HepG2 (cell line): ENCODE results near the gene CALD1. TPM values are rescaled to one million over a fixed set of nuclear protein-coding genes. Genes with fewer than 3 reads are reported as not detected.

Experiments used
- ATAC-seq: fragments of 200-7000 bp; cut with Tn5 transposase; 3 replicates; pipeline ENCODE4 v1.9.1; 2020; ENCODE audit warnings: mild to moderate bottlenecking, moderate library complexity
- BruUV-seq: library from RNA; stranded (reverse); fragments of 400-500 nt; replicated peaks from 2 replicates; lab custom pipeline; 2021; lab: Mats Ljungman, UMichigan
- CTCF ChIA-PET: fragments of 300-600 bp; formaldehyde crosslinking; extraction: SDS; loops from one replicate; lab custom pipeline; 2021; ENCODE audit warnings: low total read pairs, inconsistent platforms, low intra/inter-chr PET ratio; lab: Yijun Ruan, JAX
- POLR2A ChIA-PET: fragments of 350-600 bp; sonication (Branson Sonifier 250); formaldehyde crosslinking; loops from one replicate; lab custom pipeline; 2020; ENCODE audit warnings: antibody characterized with exemption, inconsistent platforms; lab: Yijun Ruan, JAX
- DNase-seq: peaks from one replicate; pipeline ENCODE4 v3.0.0-alpha.2; 2015; ENCODE audit warnings: low spot score
- FAIRE-seq: peaks from 3 replicates; lab custom pipeline; 2011; peaks lifted over from hg19 to GRCh38; lab: Jason Lieb, UNC
- H2AFZ ChIP-seq: one replicate; pipeline ENCODE4 v1.6.1; 2011; ENCODE audit warnings: low read length, inconsistent platforms
- H3K27ac ChIP-seq: fragments of 300-600 bp; 3 replicates; pipeline ENCODE4 v1.8.0; 2011; ENCODE audit warnings: mixed run types, mild to moderate bottlenecking, mixed read lengths, low read length, inconsistent platforms; ENCODE audit not compliant: insufficient read depth; ENCODE audit errors: extremely low read length
- H3K27me3 ChIP-seq, 2 experiments: fragments of 200-600 bp in 1 of 2; 2 replicates in 1 of 2; 3 replicates in 1 of 2; pipeline versions ENCODE4 v1.6.0 to v1.8.0; 2011; ENCODE audit warnings: low read length in 2 of 2, mild to moderate bottlenecking in 2 of 2, moderate library complexity in 2 of 2, inconsistent platforms in 1 of 2; ENCODE audit not compliant: insufficient read depth in 2 of 2, control insufficient read depth in 1 of 2
- H3K36me3 ChIP-seq, 2 experiments: fragments of 200-600 bp in 1 of 2; replicated peaks in 1 of 2; 2 replicates in 1 of 2; 3 replicates in 1 of 2; pipeline versions ENCODE4 v1.5.1 to v1.8.0; 2011; ENCODE audit warnings: low read length in 2 of 2, inconsistent platforms in 1 of 2; ENCODE audit not compliant: insufficient read depth in 2 of 2, control insufficient read depth in 1 of 2
- H3K4me1 ChIP-seq: 2 replicates; pipeline ENCODE4 v1.5.1; 2012; ENCODE audit warnings: low read length, inconsistent platforms; ENCODE audit not compliant: insufficient read depth
- H3K4me2 ChIP-seq: 2 replicates; pipeline ENCODE4 v1.6.0; 2011; ENCODE audit warnings: low read depth, low read length, inconsistent platforms
- H3K4me3 ChIP-seq, 3 experiments: fragments of 200-600 bp in 1 of 3; sonication (generic), shearing (Covaris generic) in 1 of 3; replicated peaks in 1 of 3; 2 replicates each; pipeline ENCODE4 v1.5.1; 2011 to 2016; ENCODE audit warnings: low read length in 3 of 3, inconsistent platforms in 2 of 3, low read depth in 2 of 3, mild to moderate bottlenecking in 2 of 3, control low read depth in 1 of 3, mixed read lengths in 1 of 3; ENCODE audit not compliant: insufficient read depth in 1 of 3
- H3K79me2 ChIP-seq: one replicate; pipeline ENCODE4 v1.6.1; 2011; ENCODE audit warnings: low read length, inconsistent platforms; ENCODE audit not compliant: insufficient read depth
- H3K9ac ChIP-seq: 2 replicates; pipeline ENCODE4 v1.6.0; 2011; ENCODE audit warnings: mild to moderate bottlenecking, low read depth, low read length, inconsistent platforms; ENCODE audit not compliant: insufficient read depth
- H3K9me3 ChIP-seq: 2 replicates; pipeline ENCODE4 v1.5.1; 2012; ENCODE audit warnings: mild to moderate bottlenecking, low read length
- H4K20me1 ChIP-seq: 2 replicates; pipeline ENCODE4 v1.6.0; 2011; ENCODE audit warnings: inconsistent platforms, mild to moderate bottlenecking, low read length, moderate library complexity; ENCODE audit not compliant: insufficient read depth
- DNMT1 ChIP-seq: sonication (generic); formaldehyde crosslinking; IDR thresholded peaks from 2 replicates; pipeline ENCODE4 v1.5.1; 2020; ENCODE audit warnings: mild to moderate bottlenecking, missing genetic modification reagents
- DNMT3B ChIP-seq: conservative IDR thresholded peaks from 2 replicates; pipeline ENCODE4 v1.6.1; 2016; ENCODE audit warnings: missing biosample characterization, control low read depth
- GTF2F1 ChIP-seq: fragments of 150-350 bp; IDR thresholded peaks from 2 replicates; pipeline ENCODE4 v1.6.1; 2014; ENCODE audit warnings: low read length
- HHEX ChIP-seq: IDR thresholded peaks from 2 replicates; pipeline ENCODE4 v1.6.1; 2016; ENCODE audit warnings: control low read depth
- JUNB ChIP-seq: sonication (generic); formaldehyde crosslinking; IDR thresholded peaks from 2 replicates; pipeline ENCODE4 v1.8.0; 2022; ENCODE audit warnings: missing genetic modification reagents, mild to moderate bottlenecking, borderline replicate concordance
- KAT8 ChIP-seq: IDR thresholded peaks from 2 replicates; pipeline ENCODE4 v1.6.1; 2016; ENCODE audit warnings: missing genetic modification reagents, missing compliant biosample characterization
- KDM3A ChIP-seq: IDR thresholded peaks from 2 replicates; pipeline ENCODE4 v1.6.1; 2018; ENCODE audit warnings: low read depth, missing compliant biosample characterization
- MEIS1 ChIP-seq: sonication (generic); formaldehyde crosslinking; IDR thresholded peaks from 2 replicates; pipeline ENCODE4 v1.9.0; 2021; ENCODE audit warnings: mild to moderate bottlenecking, missing genetic modification reagents, moderate library complexity, borderline replicate concordance
- NFYB ChIP-seq: sonication (generic); formaldehyde crosslinking; IDR thresholded peaks from 2 replicates; pipeline ENCODE4 v1.4.0; 2020; ENCODE audit warnings: missing genetic modification reagents
- RORA ChIP-seq: sonication (generic); formaldehyde crosslinking; IDR thresholded peaks from 2 replicates; pipeline ENCODE4 v1.5.0; 2020; ENCODE audit warnings: mild to moderate bottlenecking, missing genetic modification reagents, moderate library complexity
- SAFB2 ChIP-seq: sonication (generic); formaldehyde crosslinking; IDR thresholded peaks from 2 replicates; pipeline ENCODE4 v1.5.1; 2020; ENCODE audit warnings: missing genetic modification reagents, low read depth, mild to moderate bottlenecking, borderline replicate concordance
- ZNF263 ChIP-seq: sonication (generic); formaldehyde crosslinking; IDR thresholded peaks from 2 replicates; pipeline ENCODE4 v1.4.0; 2020; ENCODE audit warnings: missing genetic modification reagents
- ZNF564 ChIP-seq: sonication (generic); formaldehyde crosslinking; IDR thresholded peaks from 2 replicates; pipeline ENCODE4 v1.8.1; 2023; ENCODE audit warnings: mild to moderate bottlenecking, missing genetic modification reagents
- ZNF788 ChIP-seq: sonication (generic); formaldehyde crosslinking; IDR thresholded peaks from 2 replicates; pipeline ENCODE4 v1.5.0; 2020; ENCODE audit warnings: mild to moderate bottlenecking, missing genetic modification reagents, borderline replicate concordance
- WGBS: methylation state at CpG from one replicate; pipeline ENCODE4 v1.1.6; 2017; ENCODE audit warnings: low lambda C conversion rate; 5-methylcytosine and 5-hydroxymethylcytosine counted together
- in situ Hi-C: cut with HindIII; loops from 2 replicates; pipeline ENCODE4 v1.10.0; 2017; ENCODE audit warnings: low pct_unique_long_range_greater_than_20kb; ENCODE audit not compliant: extremely low pct_ligation_motif_present
- intact Hi-C: fragments of 100-400 bp; cut with micrococcal nuclease; formaldehyde crosslinking; loops from one replicate; pipeline ENCODE4 v1.10.0; 2022; ENCODE audit not compliant: unreplicated experiment
- polyA plus RNA-seq, 8 experiments: library from polyadenylated mRNA; depleted of rRNA in 3 of 8; stranded (reverse) in 7 of 8; unstranded in 1 of 8; fragments of >200 nt; fragmentation: Illumina TruSeq in 4 of 8; extraction: Trizol in 4 of 8; gene quantifications; 2 replicates each; pipeline versions ENCODE4 v1.2.1 to v1.2.3, GENCODE V29; 2011 to 2016; ENCODE audit warnings: low read depth in 4 of 8, missing spikeins in 1 of 8, mixed read lengths in 1 of 8; ENCODE audit not compliant: insufficient read depth in 1 of 8
- total RNA-seq, 5 experiments: library from RNA; depleted of rRNA; stranded (reverse); fragments of >200 nt; fragmentation: Illumina TruSeq; extraction: Trizol; gene quantifications; 2 replicates each; pipeline ENCODE4 v1.2.3, GENCODE V29; 2016; ENCODE audit warnings: low read depth in 1 of 5

CALD1 gene
- total and polyA plus RNA-seq, 2 of the 13 experiments (the other 11 are each of a cell fraction or from before 2014, with no cell fraction given) = 53.0 to 112 TPM

DNA sequence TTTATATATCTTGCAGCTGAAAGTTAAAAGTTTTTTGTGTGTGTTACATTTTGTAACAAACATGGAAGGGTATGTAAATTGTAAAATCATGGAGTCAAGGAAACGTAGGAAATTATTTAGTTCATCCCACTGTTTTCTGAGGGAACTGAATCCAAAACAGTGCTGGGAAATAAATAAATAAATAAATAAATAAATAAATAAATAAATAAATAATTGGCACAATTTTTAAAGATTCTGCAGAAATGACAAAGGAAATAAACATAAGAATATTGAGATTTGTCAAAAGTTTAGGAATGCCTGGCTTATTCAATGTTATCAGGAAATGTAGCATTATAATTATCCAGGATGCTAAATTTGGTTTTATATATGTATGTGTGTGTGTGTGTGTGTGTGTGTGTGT, 115.5 kb downstream of the CALD1 start:
- peaks cover 12% of the 10 kb centered on the region; the same call in 1 of the 2 replicates for H4K20me1 ChIP-seq
- peaks cover 0 to 4% of the 10 kb centered on the region in 2 experiments; a peak in 1 of 5 replicates for H3K36me3 ChIP-seq
- H3K4me2 ChIP-seq = peak overlapping the region; percentile 95
- no peak for TF ChIP-seq DNMT1 (CRISPR knock-in tag)
- TF ChIP-seq RORA (CRISPR knock-in tag) = no peak
- TF ChIP-seq DNMT3B (CRISPR knock-in tag) = no peak
- no peak for TF ChIP-seq SAFB2 (CRISPR knock-in tag)
- no peak for TF ChIP-seq ZNF263 (CRISPR knock-in tag)
- no peak for TF ChIP-seq ZNF788
- TF ChIP-seq HHEX (CRISPR knock-in tag) = no peak
- TF ChIP-seq MEIS1 (CRISPR knock-in tag) = no peak
- no peak for TF ChIP-seq NFYB (CRISPR knock-in tag)
- no peak for TF ChIP-seq GTF2F1
- no peak for TF ChIP-seq JUNB (CRISPR knock-in tag)
- no peak for TF ChIP-seq KDM3A (CRISPR knock-in tag)
- TF ChIP-seq ZNF564 = no peak
- no peak for TF ChIP-seq KAT8 (CRISPR knock-in tag)
- POLR2A ChIA-PET = no interaction called here
- in situ Hi-C loops (no loop called here), intact Hi-C loops (loop anchor here (5.0 kb wide), 3 partner anchors 47 to 277 kb away; partner anchors contain the start of genes BPGM and CYREN)
- BruUV-seq = no TSS peak
- H3K9me3 ChIP-seq = peaks cover 11% of the 10 kb centered on the region; the same call in 1 of the 2 replicates
- no peak for ATAC-seq
- no peak overlapping the region for H3K9ac ChIP-seq
- FAIRE-seq = no peak
- 0 out of 6 replicates have a peak overlapping the region, but pooled peaks of 1 of the 3 experiments have one; percentile 85 for H3K4me3 ChIP-seq
- peaks cover 82% of the 10 kb centered on the region for H3K4me1 ChIP-seq
- no peaks in the 10 kb centered on the region; a peak in 1 of 5 replicates for H3K27me3 ChIP-seq
- WGBS = 93% methylated on average over 1 of the region's 1 CpG
- H3K79me2 ChIP-seq = peaks cover 83% of the 10 kb centered on the region
- no peak overlapping the region for H3K27ac ChIP-seq
- CTCF ChIA-PET = no interaction called here
- H2AFZ ChIP-seq = no peak overlapping the region
- DNase-seq = no peak
